Chondrocyte (in vitro differentiated cells): ENCODE measurements around the gene CLEC16A. TPM values are rescaled to one million over a fixed set of nuclear protein-coding genes. Genes with fewer than 3 reads are reported as not detected.

Experiments used
- DNase-seq: peaks from one replicate; pipeline ENCODE4 v3.0.0; 2021; ENCODE audit warnings: mixed read lengths, low spot score
- H3K27ac Mint-ChIP-seq: one replicate; pipeline ENCODE4 v1.8.0; 2021; ENCODE audit warnings: mild to moderate bottlenecking, moderate library complexity, mixed read lengths; ENCODE audit not compliant: unreplicated experiment
- H3K27me3 Mint-ChIP-seq: 2 replicates; pipeline ENCODE4 v1.8.0; 2021; ENCODE audit warnings: low read depth, mixed read lengths
- H3K36me3 Mint-ChIP-seq: 2 replicates; pipeline ENCODE4 v1.8.0; 2021; ENCODE audit warnings: low read depth, mixed read lengths
- H3K4me1 Mint-ChIP-seq: 2 replicates; pipeline ENCODE4 v1.8.0; 2021; ENCODE audit warnings: low read depth, mild to moderate bottlenecking, mixed read lengths
- H3K4me3 Mint-ChIP-seq: one replicate; pipeline ENCODE4 v1.8.0; 2021; ENCODE audit warnings: mild to moderate bottlenecking, moderate library complexity, mixed read lengths; ENCODE audit not compliant: unreplicated experiment
- H3K9me3 Mint-ChIP-seq: 2 replicates; pipeline ENCODE4 v1.8.0; 2021; ENCODE audit warnings: low read depth, mixed read lengths
- total RNA-seq: library from RNA; stranded (reverse); gene quantifications from 3 replicates; pipeline ENCODE4 v1.2.1, GENCODE V29; 2021
- TF ChIP-seq, protein P1 (sequence below): fragments of 200-600 bp; sonication (generic); IDR thresholded peaks from 2 replicates; pipeline ENCODE4 v1.5.0; 2021; ENCODE audit warnings: antibody characterized with exemption, mild to moderate bottlenecking, moderate library complexity

Gene CLEC16A
- total RNA-seq, 1 donor from 2014 or later: 17.9 TPM

- Mint-ChIP-seq H3K9me3 (no peaks in the 10 kb centered on the region), H3K4me3 (no peak overlapping the region), H3K27ac (peak overlapping the region; percentile 70), H3K27me3 (no peaks in the 10 kb centered on the region), H3K36me3 (peaks cover 8% of the 10 kb centered on the region), H3K4me1 (peaks cover 40% of the 10 kb centered on the region)
- TF ChIP-seq, protein P1, sequence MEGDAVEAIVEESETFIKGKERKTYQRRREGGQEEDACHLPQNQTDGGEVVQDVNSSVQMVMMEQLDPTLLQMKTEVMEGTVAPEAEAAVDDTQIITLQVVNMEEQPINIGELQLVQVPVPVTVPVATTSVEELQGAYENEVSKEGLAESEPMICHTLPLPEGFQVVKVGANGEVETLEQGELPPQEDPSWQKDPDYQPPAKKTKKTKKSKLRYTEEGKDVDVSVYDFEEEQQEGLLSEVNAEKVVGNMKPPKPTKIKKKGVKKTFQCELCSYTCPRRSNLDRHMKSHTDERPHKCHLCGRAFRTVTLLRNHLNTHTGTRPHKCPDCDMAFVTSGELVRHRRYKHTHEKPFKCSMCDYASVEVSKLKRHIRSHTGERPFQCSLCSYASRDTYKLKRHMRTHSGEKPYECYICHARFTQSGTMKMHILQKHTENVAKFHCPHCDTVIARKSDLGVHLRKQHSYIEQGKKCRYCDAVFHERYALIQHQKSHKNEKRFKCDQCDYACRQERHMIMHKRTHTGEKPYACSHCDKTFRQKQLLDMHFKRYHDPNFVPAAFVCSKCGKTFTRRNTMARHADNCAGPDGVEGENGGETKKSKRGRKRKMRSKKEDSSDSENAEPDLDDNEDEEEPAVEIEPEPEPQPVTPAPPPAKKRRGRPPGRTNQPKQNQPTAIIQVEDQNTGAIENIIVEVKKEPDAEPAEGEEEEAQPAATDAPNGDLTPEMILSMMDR: no peak
- no peak for DNase-seq
Measured at GRCh38 chr16:11084876-11085485, 140.6 kb downstream of the CLEC16A start.

DNA sequence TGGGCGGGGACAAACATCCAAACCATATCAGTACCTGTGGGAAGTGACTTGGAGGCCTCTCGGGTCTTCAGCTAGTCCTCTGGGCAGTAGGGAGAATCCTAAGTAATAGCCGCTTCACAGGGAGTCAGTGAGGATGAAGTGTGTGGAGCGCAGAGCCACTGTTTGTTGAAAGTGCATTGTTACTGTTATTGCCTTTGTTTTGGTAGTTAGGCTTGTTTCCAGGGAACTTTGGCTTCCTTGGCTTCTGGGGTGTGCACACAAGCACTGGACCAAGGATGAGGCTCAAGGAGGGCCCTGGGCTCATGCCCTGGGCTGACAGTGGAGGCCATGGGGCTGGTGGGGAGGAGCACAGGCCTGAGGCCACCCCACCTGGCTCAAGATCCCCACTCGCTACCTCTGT is 141.6 kb downstream of the CLEC16A start:
- no peaks in the 10 kb centered on the region for H3K27me3 Mint-ChIP-seq
- H3K4me3 Mint-ChIP-seq: no peak overlapping the region
- DNase-seq: no peak
- no peak overlapping the region for H3K27ac Mint-ChIP-seq
- H3K9me3 Mint-ChIP-seq: no peaks in the 10 kb centered on the region
- TF ChIP-seq, protein P1: no peak
- H3K36me3 Mint-ChIP-seq: peaks cover 8% of the 10 kb centered on the region
- peaks cover 34% of the 10 kb centered on the region for H3K4me1 Mint-ChIP-seq

GRCh38 chr16:11087691-11088073 is 143.3 kb downstream of the CLEC16A start:
- Mint-ChIP-seq H3K9me3 (no peaks in the 10 kb centered on the region), H3K4me1 (peaks cover 28% of the 10 kb centered on the region), H3K27ac (no peak overlapping the region), H3K36me3 (peaks cover 7% of the 10 kb centered on the region), H3K4me3 (no peak overlapping the region), H3K27me3 (no peaks in the 10 kb centered on the region)
- DNase-seq: no peak
- TF ChIP-seq, protein P1: no peak

DNA sequence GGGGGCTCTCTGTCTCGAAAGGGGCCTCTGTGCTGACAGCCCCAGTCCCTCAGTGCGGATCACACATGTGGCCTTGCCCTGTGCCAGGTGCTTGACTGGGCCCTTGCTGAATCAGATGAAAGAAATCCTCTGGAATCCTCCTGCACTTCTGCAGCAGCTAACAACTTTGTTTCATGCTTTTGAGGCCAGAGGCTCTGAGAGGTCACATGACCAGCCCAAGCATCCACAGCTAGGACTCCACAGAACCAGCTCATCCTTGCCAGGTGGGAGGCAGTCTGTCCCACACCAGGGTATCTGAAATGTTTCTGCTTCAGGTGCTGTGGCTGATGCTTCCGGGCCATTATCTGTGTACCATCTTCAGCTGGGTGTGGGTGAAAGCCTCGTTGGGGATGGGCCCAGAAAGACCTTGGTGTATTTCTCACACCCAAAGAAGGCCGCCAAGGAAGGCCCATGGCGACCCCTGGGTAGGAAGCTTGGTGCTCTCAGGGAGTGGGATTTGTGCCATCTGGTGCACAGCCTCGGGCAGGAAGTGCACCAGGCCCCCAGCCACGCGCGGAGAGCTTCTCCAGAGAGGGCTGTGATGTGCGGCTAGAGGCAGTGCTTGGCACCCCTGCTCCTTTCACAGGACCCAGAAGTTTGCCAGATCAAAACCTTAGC is 143.8 kb downstream of the CLEC16A start:
- TF ChIP-seq, protein P1: no peak
- no peak for DNase-seq
- H3K4me3 Mint-ChIP-seq: no peak overlapping the region
- no peaks in the 10 kb centered on the region for H3K9me3 Mint-ChIP-seq
- H3K27ac Mint-ChIP-seq: no peak overlapping the region
- no peaks in the 10 kb centered on the region for H3K27me3 Mint-ChIP-seq
- H3K36me3 Mint-ChIP-seq: peaks cover 7% of the 10 kb centered on the region
- peaks cover 25% of the 10 kb centered on the region for H3K4me1 Mint-ChIP-seq

- H3K4me1 Mint-ChIP-seq: peaks cover 27% of the 10 kb centered on the region
- no peaks in the 10 kb centered on the region for H3K27me3 Mint-ChIP-seq
- TF ChIP-seq, protein P1: no peak
- peaks cover 10% of the 10 kb centered on the region for H3K36me3 Mint-ChIP-seq
- H3K27ac Mint-ChIP-seq: no peak overlapping the region
- DNase-seq: no peak
- H3K4me3 Mint-ChIP-seq: no peak overlapping the region
- H3K9me3 Mint-ChIP-seq: no peaks in the 10 kb centered on the region
Measured at GRCh38 chr16:11088831-11089230, 144.5 kb downstream of the CLEC16A start.
